Brain pericyte (primary cell): Measurements from ENCODE around the gene OPN4.
"Not testable (repeated sequence)": the region's sequence is repeated elsewhere in the genome, so short reads cannot be mapped to it uniquely, and the experiment has no call there.

Experiments used
- DNase-seq: peaks from one replicate; pipeline ENCODE4 v3.0.0-alpha.2; 2012; ENCODE audit warnings: low read depth, low spot score

The OPN4 gene

GRCh38 chr10:86654411-86655172 lies at the start of gene OPN4:
OPN4 (plus strand) TSS chr10:86654547; CDS start chr10:86654784, 237 bp downstream.
- no peak for DNase-seq

GRCh38 chr10:86607674-86608073 lies 46.7 kb upstream of the OPN4 start:
- DNase-seq = no peak

- no peak for DNase-seq
These were observed 44.4 kb upstream of the OPN4 start for GRCh38 chr10:86609920-86610319.

- DNase-seq = no peak
These were observed 43.0 kb upstream of the OPN4 start for GRCh38 chr10:86611386-86611785.

GRCh38 chr10:86613096-86613495 lies 41.3 kb upstream of the OPN4 start:
- no peak for DNase-seq

GRCh38 chr10:86613905-86614304 lies 40.4 kb upstream of the OPN4 start:
- DNase-seq = no peak

GRCh38 chr10:86614853-86615252 lies 39.5 kb upstream of the OPN4 start:
- no peak for DNase-seq

- not testable (repeated sequence) for DNase-seq
These were observed 37.1 kb upstream of the OPN4 start for GRCh38 chr10:86617278-86617677.

- DNase-seq = no peak
These were observed 26.0 kb upstream of the OPN4 start for GRCh38 chr10:86628311-86628710.

GRCh38 chr10:86630079-86630478 lies 24.3 kb upstream of the OPN4 start:
- no peak for DNase-seq

- no peak for DNase-seq
These were observed 22.1 kb upstream of the OPN4 start for GRCh38 chr10:86632009-86632800.

GRCh38 chr10:86632951-86633350 lies 21.4 kb upstream of the OPN4 start:
- DNase-seq = no peak

- no peak for DNase-seq
These were observed 18.9 kb upstream of the OPN4 start for GRCh38 chr10:86635402-86635801.

- DNase-seq = no peak
These were observed 18.0 kb upstream of the OPN4 start for GRCh38 chr10:86636311-86636710.

- no peak for DNase-seq
These were observed 12.3 kb upstream of the OPN4 start for GRCh38 chr10:86642021-86642420.

GRCh38 chr10:86642499-86642898 lies 11.8 kb upstream of the OPN4 start:
- DNase-seq = no peak

- no peak for DNase-seq
These were observed 10.1 kb upstream of the OPN4 start for GRCh38 chr10:86644152-86644793.

GRCh38 chr10:86644794-86645445 lies 9.4 kb upstream of the OPN4 start:
- DNase-seq = no peak

GRCh38 chr10:86645621-86646165 lies 8.7 kb upstream of the OPN4 start:
- not testable (repeated sequence) for DNase-seq

- DNase-seq = no peak
These were observed 7.8 kb upstream of the OPN4 start for GRCh38 chr10:86646532-86646931.

- DNase-seq = no peak
These were observed 7.4 kb upstream of the OPN4 start for GRCh38 chr10:86646933-86647332.
